GM12878 (cell line): ENCODE results near the gene CTNNBIP1. TPM values are rescaled to one million over a fixed set of nuclear protein-coding genes. Genes with fewer than 3 reads are reported as not detected.

Source experiments
- ATAC-seq: fragments of 200-7000 bp; cut with Tn5 transposase; 3 replicates; pipeline ENCODE4 v1.9.1; 2020; ENCODE audit warnings: mild to moderate bottlenecking, moderate library complexity
- BruUV-seq: library from RNA; stranded (reverse); fragments of 400-500 nt; replicated peaks from 2 replicates; lab custom pipeline; 2021; lab: Mats Ljungman, UMichigan
- CTCF ChIA-PET: fragments of 300-600 bp; sonication (Branson Sonifier 250); formaldehyde crosslinking; extraction: SDS; loops from one replicate; lab custom pipeline; 2021; ENCODE audit warnings: inconsistent platforms; lab: Yijun Ruan, JAX
- POLR2A ChIA-PET: fragments of 350-600 bp; formaldehyde crosslinking; extraction: SDS; loops from one replicate; lab custom pipeline; 2021; ENCODE audit warnings: inconsistent platforms; lab: Charles Lee
- RAD21 ChIA-PET: fragments of 300-600 bp; sonication (Branson Sonifier 250); formaldehyde crosslinking; loops from one replicate; lab custom pipeline; 2023; ENCODE audit warnings: antibody characterized with exemption; ENCODE audit not compliant: unreplicated experiment; lab: Charles Lee
- SMC1A ChIA-PET: fragments of 300-600 bp; sonication (Branson Sonifier 250); formaldehyde crosslinking; loops from one replicate; lab custom pipeline; 2023; ENCODE audit not compliant: unreplicated experiment, uncharacterized antibody; lab: Charles Lee
- DNase-seq: peaks from one replicate; pipeline ENCODE4 v3.0.0-alpha.2; 2011; ENCODE audit warnings: low read depth, low spot score
- FAIRE-seq: peaks from 3 replicates; lab custom pipeline; 2011; peaks lifted over from hg19 to GRCh38; lab: Jason Lieb, UNC
- H2AFZ ChIP-seq: 2 replicates; pipeline ENCODE4 v1.6.0; 2011; ENCODE audit warnings: low read depth, low read length, control low read depth; ENCODE audit not compliant: control insufficient read depth
- H3K27ac ChIP-seq: 2 replicates; pipeline ENCODE4 v1.5.1; 2011; ENCODE audit warnings: control low read depth; ENCODE audit not compliant: control insufficient read depth, insufficient read depth
- H3K27me3 ChIP-seq, 2 experiments: replicated peaks in 1 of 2; 2 replicates each; pipeline versions ENCODE4 v1.6.0 to v1.6.1; 2011; ENCODE audit warnings: low read length in 1 of 2; ENCODE audit not compliant: control insufficient read depth in 2 of 2, insufficient read depth in 2 of 2
- H3K36me3 ChIP-seq, 2 experiments: 2 replicates each; pipeline ENCODE4 v1.5.1; 2011; ENCODE audit warnings: low read length in 1 of 2; ENCODE audit not compliant: control insufficient read depth in 2 of 2, insufficient read depth in 2 of 2
- H3K4me1 ChIP-seq: 2 replicates; pipeline ENCODE4 v1.6.1; 2011; ENCODE audit warnings: mild to moderate bottlenecking, low read length, moderate library complexity, mixed read lengths; ENCODE audit not compliant: control insufficient read depth, insufficient read depth
- H3K4me2 ChIP-seq: 2 replicates; pipeline ENCODE4 v1.6.0; 2011; ENCODE audit warnings: control low read depth; ENCODE audit not compliant: control insufficient read depth, insufficient read depth
- H3K4me3 ChIP-seq: fragments of 200-600 bp; sonication (generic); 2 replicates; pipeline ENCODE4 v1.5.1; 2016
- H3K79me2 ChIP-seq: 2 replicates; pipeline ENCODE4 v1.6.0; 2011; ENCODE audit warnings: low read length; ENCODE audit not compliant: control insufficient read depth, insufficient read depth
- H3K9ac ChIP-seq: 2 replicates; pipeline ENCODE4 v1.8.0; 2011; ENCODE audit warnings: low read length, control low read depth, mixed read lengths; ENCODE audit not compliant: control insufficient read depth, insufficient read depth
- H3K9me3 ChIP-seq: replicated peaks from 3 replicates; pipeline ENCODE4 v1.5.1; 2011; ENCODE audit warnings: mild to moderate bottlenecking, low read length; ENCODE audit not compliant: control insufficient read depth, insufficient read depth
- H4K20me1 ChIP-seq: 2 replicates; pipeline ENCODE4 v1.6.0; 2011; ENCODE audit not compliant: control insufficient read depth, insufficient read depth
- BACH1 ChIP-seq: fragments of 450-650 bp; IDR thresholded peaks from 2 replicates; pipeline ENCODE4 v1.6.1; 2017; ENCODE audit warnings: mild to moderate bottlenecking, borderline replicate concordance
- NBN ChIP-seq: fragments of 450-650 bp; IDR thresholded peaks from 2 replicates; pipeline ENCODE4 v1.6.1; 2016
- NR2C1 ChIP-seq: fragments of 450-650 bp; IDR thresholded peaks from 2 replicates; pipeline ENCODE4 v1.6.1; 2017; ENCODE audit warnings: antibody characterized with exemption, mild to moderate bottlenecking, moderate library complexity
- PML ChIP-seq: IDR thresholded peaks from 2 replicates; pipeline ENCODE4 v1.6.1; 2012; ENCODE audit warnings: low read length, inconsistent platforms
- ZNF217 ChIP-seq: fragments of 450-650 bp; IDR thresholded peaks from 2 replicates; pipeline ENCODE4 v1.6.1; 2017; ENCODE audit warnings: antibody characterized with exemption, mild to moderate bottlenecking
- WGBS: methylation state at CpG from one replicate; pipeline ENCODE4 v1.1.6; 2016; ENCODE audit warnings: low lambda C conversion rate; ENCODE audit not compliant: insufficient replicate concordance, insufficient coverage; ENCODE audit errors: missing lambda C conversion rate; 5-methylcytosine and 5-hydroxymethylcytosine counted together
- in situ Hi-C: fragments of 300-500 bp; cut with MboI; formaldehyde crosslinking; loops from 9 replicates; pipeline ENCODE4 v1.14.3; 2018; ENCODE audit warnings: mixed read lengths
- intact Hi-C: fragments of 100-400 bp; cut with micrococcal nuclease; formaldehyde crosslinking; loops from one replicate; pipeline ENCODE4 v1.14.2; 2022; ENCODE audit not compliant: unreplicated experiment
- polyA plus RNA-seq, 11 experiments: library from polyadenylated mRNA; depleted of rRNA in 4 of 11; unstranded in 6 of 11; stranded (reverse) in 5 of 11; fragments of >200 nt; fragmentation: Nextera tagmentation in 4 of 11; fragmentation: Illumina TruSeq in 1 of 11; extraction: Ambion mirVana in 4 of 11; extraction: Trizol in 1 of 11; gene quantifications; 1 replicate in 1 of 11; 2 replicates in 10 of 11; pipeline versions ENCODE4 v1.2.1 to v1.2.3, GENCODE V29; 2011 to 2016; ENCODE audit warnings: inconsistent platforms in 2 of 11, missing spikeins in 2 of 11, low read depth in 1 of 11
- total RNA-seq, 4 experiments: library from RNA; depleted of rRNA in 3 of 4; stranded (reverse); fragments of >200 nt in 3 of 4; fragmentation: Illumina TruSeq in 1 of 4; extraction: Trizol in 1 of 4; gene quantifications; 2 replicates each; pipeline versions ENCODE4 v1.2.1 to v1.2.3, GENCODE V29; 2013 to 2021
- TF ChIP-seq, protein P1 (sequence below): IDR thresholded peaks from 2 replicates; pipeline ENCODE4 v1.6.1; 2012; ENCODE audit warnings: mild to moderate bottlenecking, low read depth, low read length
- TF ChIP-seq, protein P2 (sequence below): IDR thresholded peaks from 2 replicates; pipeline ENCODE4 v1.6.1; 2011; ENCODE audit warnings: borderline replicate concordance, low read depth, mild to moderate bottlenecking, moderate library complexity, low read length; ENCODE audit not compliant: insufficient read depth, poor library complexity, severe bottlenecking
- TF ChIP-seq, protein P3 (sequence below): fragments of 450-650 bp; formaldehyde crosslinking; IDR thresholded peaks from 2 replicates; pipeline ENCODE4 v1.4.0; 2022; ENCODE audit warnings: mild to moderate bottlenecking, moderate library complexity

CTNNBIP1 gene
- total and polyA plus RNA-seq, 10 of the 15 experiments (the other 5 are each of a cell fraction or from before 2014, with no cell fraction given) = 0.42 to 31.8 (median 10.8) TPM

DNA sequence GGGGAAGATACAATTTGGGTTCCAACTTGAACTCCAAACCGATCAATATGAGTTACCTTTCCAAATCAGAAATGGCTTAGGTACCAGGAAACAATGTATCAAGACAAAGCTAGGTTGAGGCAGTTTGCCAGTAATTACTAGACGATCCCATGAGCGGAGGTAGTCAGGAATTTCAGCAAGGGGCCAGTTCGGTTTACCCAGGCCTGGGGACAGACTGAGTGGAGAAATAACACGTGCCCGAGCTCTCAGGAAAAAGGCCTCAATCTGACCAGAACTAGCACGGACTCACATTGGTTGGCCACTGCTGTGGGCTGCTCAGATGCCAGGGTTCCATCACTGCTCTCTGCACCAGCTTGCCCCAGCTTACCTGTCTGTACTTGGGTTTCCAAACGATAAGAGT, 101.6 kb downstream of the CTNNBIP1 start:
- Histone ChIP-seq H3K27ac (no peak overlapping the region), H3K9ac (no peak overlapping the region), H2AFZ (no peak overlapping the region), H3K36me3 (peaks cover 0 to 6% of the 10 kb centered on the region in 2 experiments; a peak in 2 of 4 replicates), H3K4me2 (no peak overlapping the region), H3K79me2 (peaks cover 52% of the 10 kb centered on the region), H3K4me1 (peaks cover 6% of the 10 kb centered on the region), H3K27me3 (no peaks in the 10 kb centered on the region)
- no peak for ATAC-seq
- FAIRE-seq = no peak
- POLR2A ChIA-PET = no interaction called here
- SMC1A ChIA-PET = no interaction called here
- no TSS peak for BruUV-seq
- RAD21 ChIA-PET = no interaction called here
- TF ChIP-seq, protein P1, sequence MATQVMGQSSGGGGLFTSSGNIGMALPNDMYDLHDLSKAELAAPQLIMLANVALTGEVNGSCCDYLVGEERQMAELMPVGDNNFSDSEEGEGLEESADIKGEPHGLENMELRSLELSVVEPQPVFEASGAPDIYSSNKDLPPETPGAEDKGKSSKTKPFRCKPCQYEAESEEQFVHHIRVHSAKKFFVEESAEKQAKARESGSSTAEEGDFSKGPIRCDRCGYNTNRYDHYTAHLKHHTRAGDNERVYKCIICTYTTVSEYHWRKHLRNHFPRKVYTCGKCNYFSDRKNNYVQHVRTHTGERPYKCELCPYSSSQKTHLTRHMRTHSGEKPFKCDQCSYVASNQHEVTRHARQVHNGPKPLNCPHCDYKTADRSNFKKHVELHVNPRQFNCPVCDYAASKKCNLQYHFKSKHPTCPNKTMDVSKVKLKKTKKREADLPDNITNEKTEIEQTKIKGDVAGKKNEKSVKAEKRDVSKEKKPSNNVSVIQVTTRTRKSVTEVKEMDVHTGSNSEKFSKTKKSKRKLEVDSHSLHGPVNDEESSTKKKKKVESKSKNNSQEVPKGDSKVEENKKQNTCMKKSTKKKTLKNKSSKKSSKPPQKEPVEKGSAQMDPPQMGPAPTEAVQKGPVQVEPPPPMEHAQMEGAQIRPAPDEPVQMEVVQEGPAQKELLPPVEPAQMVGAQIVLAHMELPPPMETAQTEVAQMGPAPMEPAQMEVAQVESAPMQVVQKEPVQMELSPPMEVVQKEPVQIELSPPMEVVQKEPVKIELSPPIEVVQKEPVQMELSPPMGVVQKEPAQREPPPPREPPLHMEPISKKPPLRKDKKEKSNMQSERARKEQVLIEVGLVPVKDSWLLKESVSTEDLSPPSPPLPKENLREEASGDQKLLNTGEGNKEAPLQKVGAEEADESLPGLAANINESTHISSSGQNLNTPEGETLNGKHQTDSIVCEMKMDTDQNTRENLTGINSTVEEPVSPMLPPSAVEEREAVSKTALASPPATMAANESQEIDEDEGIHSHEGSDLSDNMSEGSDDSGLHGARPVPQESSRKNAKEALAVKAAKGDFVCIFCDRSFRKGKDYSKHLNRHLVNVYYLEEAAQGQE = no peak
- TF ChIP-seq, protein P2, sequence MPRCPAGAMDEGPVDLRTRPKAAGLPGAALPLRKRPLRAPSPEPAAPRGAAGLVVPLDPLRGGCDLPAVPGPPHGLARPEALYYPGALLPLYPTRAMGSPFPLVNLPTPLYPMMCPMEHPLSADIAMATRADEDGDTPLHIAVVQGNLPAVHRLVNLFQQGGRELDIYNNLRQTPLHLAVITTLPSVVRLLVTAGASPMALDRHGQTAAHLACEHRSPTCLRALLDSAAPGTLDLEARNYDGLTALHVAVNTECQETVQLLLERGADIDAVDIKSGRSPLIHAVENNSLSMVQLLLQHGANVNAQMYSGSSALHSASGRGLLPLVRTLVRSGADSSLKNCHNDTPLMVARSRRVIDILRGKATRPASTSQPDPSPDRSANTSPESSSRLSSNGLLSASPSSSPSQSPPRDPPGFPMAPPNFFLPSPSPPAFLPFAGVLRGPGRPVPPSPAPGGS = no peak
- TF ChIP-seq ZNF217 (no peak), NR2C1 (no peak), NBN (no peak), PML (no peak), BACH1 (no peak)
- TF ChIP-seq, protein P3, sequence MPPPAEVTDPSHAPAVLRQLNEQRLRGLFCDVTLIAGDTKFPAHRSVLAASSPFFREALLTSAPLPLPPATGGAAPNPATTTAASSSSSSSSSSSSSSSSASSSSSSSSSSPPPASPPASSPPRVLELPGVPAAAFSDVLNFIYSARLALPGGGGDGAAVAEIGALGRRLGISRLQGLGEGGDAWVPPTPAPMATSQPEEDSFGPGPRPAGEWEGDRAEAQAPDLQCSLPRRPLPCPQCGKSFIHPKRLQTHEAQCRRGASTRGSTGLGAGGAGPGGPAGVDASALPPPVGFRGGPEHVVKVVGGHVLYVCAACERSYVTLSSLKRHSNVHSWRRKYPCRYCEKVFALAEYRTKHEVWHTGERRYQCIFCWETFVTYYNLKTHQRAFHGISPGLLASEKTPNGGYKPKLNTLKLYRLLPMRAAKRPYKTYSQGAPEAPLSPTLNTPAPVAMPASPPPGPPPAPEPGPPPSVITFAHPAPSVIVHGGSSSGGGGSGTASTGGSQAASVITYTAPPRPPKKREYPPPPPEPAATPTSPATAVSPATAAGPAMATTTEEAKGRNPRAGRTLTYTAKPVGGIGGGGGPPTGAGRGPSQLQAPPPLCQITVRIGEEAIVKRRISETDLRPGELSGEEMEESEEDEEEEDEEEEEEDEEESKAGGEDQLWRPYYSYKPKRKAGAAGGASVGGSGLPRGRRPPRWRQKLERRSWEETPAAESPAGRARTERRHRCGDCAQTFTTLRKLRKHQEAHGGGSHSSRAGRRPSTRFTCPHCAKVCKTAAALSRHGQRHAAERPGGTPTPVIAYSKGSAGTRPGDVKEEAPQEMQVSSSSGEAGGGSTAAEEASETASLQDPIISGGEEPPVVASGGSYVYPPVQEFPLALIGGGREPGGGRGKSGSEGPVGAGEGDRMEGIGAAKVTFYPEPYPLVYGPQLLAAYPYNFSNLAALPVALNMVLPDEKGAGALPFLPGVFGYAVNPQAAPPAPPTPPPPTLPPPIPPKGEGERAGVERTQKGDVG (CRISPR knock-in tag) = no peak
- TF ChIP-seq, all 136 proteins: peak for 0
- no peaks in the 10 kb centered on the region; the same call in 1 of the 2 replicates for H4K20me1 ChIP-seq
- DNase-seq = no peak
- CTCF ChIA-PET = no interaction called here
- WGBS = 96% methylated on average over 8 of the region's 8 CpGs
- no peaks in the 10 kb centered on the region for H3K9me3 ChIP-seq
- intact Hi-C loops = no loop called here
- no peak overlapping the region for H3K4me3 ChIP-seq
- in situ Hi-C loops = no loop called here
